ENCODE measurements around the gene INSYN2B. TPM values are rescaled to one million over a fixed set of nuclear protein-coding genes. Genes with fewer than 3 reads are reported as not detected.
A peak's percentile ranks its signal among the peaks of the same experiment; 100 is the strongest.

Gene INSYN2B
- total and polyA plus RNA-seq, 4 donors, result 0.10 to 0.63 (median 0.12) TPM; not detected in 1

DNA sequence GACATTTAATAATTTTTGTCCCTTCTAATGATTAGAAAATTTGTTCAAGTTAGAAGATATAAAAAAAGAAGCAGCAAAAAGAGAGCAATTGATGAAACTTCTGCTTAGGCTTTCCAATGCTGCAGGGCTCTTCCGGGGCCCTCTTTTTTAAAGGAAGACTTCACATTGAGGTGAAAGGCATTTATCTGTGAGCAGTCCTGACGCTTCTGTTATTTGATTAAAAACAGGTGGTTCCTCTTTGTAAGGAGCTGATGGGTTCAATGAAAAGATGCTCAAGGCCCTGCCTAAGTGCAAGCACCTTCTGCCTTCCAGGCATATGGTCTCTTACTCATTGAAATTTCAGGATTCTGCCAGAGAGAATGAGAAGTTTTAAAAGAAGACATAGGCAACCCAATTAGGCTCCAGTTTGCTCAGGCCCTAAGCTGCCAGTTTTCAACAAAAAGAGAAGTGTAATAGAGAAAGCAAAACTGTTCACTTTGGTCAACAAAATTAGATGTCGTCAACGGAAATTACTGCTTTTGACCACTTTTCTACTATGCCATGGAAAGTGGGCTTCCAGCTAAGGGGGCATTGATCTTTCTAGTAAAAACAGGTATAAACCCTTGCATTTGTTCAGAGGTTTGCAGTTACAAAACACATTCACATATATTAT is 100.2 kb downstream of the INSYN2B start:
- DNase-seq (no peak), ATAC-seq (ENCODE audit: insufficient read depth, low FRiP score) (no peak)
- H3K4me1 ChIP-seq (ENCODE audit: control insufficient read depth in 5 of 5, insufficient read depth in 5 of 5, low read length in 5 of 5), result peaks cover 0 to 2% (median 0%) of the 10 kb centered on the region in 5 donors
- peaks cover 0 to 2% (median 0%) of the 10 kb centered on the region in 4 donors for H3K9me3 ChIP-seq (ENCODE audit: control insufficient read depth in 4 of 4, insufficient read depth in 3 of 4, low read length in 3 of 4)
- no peak overlapping the region for H3K9ac ChIP-seq (ENCODE audit: insufficient read depth in 1 of 2, low read length in 2 of 2)
- no peak overlapping the region for H3K27ac ChIP-seq (ENCODE audit: low read depth in 1 of 2, low read length in 1 of 2)
- 35 to 61% methylated on average over 4 of the region's 4 CpGs for WGBS, 2 donors
- H3K36me3 ChIP-seq (ENCODE audit: control insufficient read depth in 4 of 4, insufficient read depth in 4 of 4, low read length in 4 of 4), result no peaks in the 10 kb centered on the region
- no peaks in the 10 kb centered on the region for H3K27me3 ChIP-seq (ENCODE audit: control insufficient read depth in 3 of 3, insufficient read depth in 3 of 3, low read length in 2 of 3)
- no peak overlapping the region for H3K4me3 ChIP-seq
- TF ChIP-seq, protein P1, sequence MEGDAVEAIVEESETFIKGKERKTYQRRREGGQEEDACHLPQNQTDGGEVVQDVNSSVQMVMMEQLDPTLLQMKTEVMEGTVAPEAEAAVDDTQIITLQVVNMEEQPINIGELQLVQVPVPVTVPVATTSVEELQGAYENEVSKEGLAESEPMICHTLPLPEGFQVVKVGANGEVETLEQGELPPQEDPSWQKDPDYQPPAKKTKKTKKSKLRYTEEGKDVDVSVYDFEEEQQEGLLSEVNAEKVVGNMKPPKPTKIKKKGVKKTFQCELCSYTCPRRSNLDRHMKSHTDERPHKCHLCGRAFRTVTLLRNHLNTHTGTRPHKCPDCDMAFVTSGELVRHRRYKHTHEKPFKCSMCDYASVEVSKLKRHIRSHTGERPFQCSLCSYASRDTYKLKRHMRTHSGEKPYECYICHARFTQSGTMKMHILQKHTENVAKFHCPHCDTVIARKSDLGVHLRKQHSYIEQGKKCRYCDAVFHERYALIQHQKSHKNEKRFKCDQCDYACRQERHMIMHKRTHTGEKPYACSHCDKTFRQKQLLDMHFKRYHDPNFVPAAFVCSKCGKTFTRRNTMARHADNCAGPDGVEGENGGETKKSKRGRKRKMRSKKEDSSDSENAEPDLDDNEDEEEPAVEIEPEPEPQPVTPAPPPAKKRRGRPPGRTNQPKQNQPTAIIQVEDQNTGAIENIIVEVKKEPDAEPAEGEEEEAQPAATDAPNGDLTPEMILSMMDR (IDR thresholded peaks at IDR 0.05; ENCODE audit: control extremely low read depth, extremely low read depth), result no peak

DNA sequence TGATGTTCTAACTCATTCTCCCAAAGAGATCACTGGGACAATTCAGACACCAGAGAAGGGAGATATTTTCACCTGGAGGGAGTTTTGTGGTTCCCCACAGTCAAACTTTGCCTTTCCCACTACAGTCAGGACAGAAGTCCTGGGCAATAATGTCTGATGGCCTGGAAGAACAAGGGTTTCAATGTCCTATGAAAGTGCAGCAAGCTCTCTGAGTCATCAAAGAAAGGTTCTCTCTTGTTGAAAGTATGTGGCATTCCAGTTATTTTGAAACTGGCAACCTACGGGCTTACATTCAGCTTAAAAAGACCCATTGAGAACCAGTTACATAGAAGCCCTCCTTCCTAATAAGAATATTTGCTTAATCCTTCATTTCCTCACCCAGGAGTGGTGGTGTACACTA is 103.9 kb downstream of the INSYN2B start:
- TF ChIP-seq, protein P1 (IDR thresholded peaks at IDR 0.05; ENCODE audit: control extremely low read depth, extremely low read depth), result no peak
- Histone ChIP-seq H3K9me3 (ENCODE audit: control insufficient read depth in 4 of 4, insufficient read depth in 3 of 4, low read length in 3 of 4) (no peaks in the 10 kb centered on the region), H3K4me3 (no peak overlapping the region), H3K9ac (ENCODE audit: insufficient read depth in 1 of 2, low read length in 2 of 2) (no peak overlapping the region), H3K27me3 (ENCODE audit: control insufficient read depth in 3 of 3, insufficient read depth in 3 of 3, low read length in 2 of 3) (no peaks in the 10 kb centered on the region), H3K4me1 (ENCODE audit: control insufficient read depth in 5 of 5, insufficient read depth in 5 of 5, low read length in 5 of 5) (peaks cover 0 to 7% (median 3%) of the 10 kb centered on the region in 5 donors), H3K36me3 (ENCODE audit: control insufficient read depth in 4 of 4, insufficient read depth in 4 of 4, low read length in 4 of 4) (no peaks in the 10 kb centered on the region), H3K27ac (ENCODE audit: low read depth in 1 of 2, low read length in 1 of 2) (no peak overlapping the region)
- DNase-seq (no peak), ATAC-seq (ENCODE audit: insufficient read depth, low FRiP score) (no peak)
- WGBS, 2 donors, result 26 to 46% methylated on average over 1 of the region's 1 CpG

DNA sequence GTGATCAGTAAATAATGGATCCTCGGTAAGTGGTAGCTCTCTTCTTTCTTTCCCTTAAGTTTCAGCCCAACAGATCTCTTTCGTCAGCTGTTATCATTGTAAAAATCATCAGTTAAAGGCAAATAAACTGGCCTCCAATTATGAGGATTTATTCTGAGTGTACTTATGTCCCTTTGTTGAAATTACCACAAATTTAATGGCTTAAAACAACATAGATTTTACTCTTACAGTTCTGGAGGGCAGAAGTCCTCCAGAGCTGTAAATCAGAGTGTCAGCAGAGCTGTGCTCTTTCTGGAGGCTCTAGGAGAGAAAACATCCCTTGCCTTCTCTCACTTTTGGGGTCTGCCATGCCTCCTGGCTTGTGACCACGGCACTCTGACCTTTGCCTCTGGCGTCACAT is 104.6 kb downstream of the INSYN2B start:
- H3K27ac ChIP-seq (ENCODE audit: low read depth in 1 of 2, low read length in 1 of 2), result peak overlapping the region in 1 of 2 donors; percentile 32
- TF ChIP-seq, protein P1 (IDR thresholded peaks at IDR 0.05; ENCODE audit: control extremely low read depth, extremely low read depth), result no peak
- ATAC-seq (ENCODE audit: insufficient read depth, low FRiP score) (no peak), DNase-seq (no peak)
- no peak overlapping the region for H3K9ac ChIP-seq (ENCODE audit: insufficient read depth in 1 of 2, low read length in 2 of 2)
- no peaks in the 10 kb centered on the region for H3K27me3 ChIP-seq (ENCODE audit: control insufficient read depth in 3 of 3, insufficient read depth in 3 of 3, low read length in 2 of 3)
- no peaks in the 10 kb centered on the region for H3K9me3 ChIP-seq (ENCODE audit: control insufficient read depth in 4 of 4, insufficient read depth in 3 of 4, low read length in 3 of 4)
- H3K36me3 ChIP-seq (ENCODE audit: control insufficient read depth in 4 of 4, insufficient read depth in 4 of 4, low read length in 4 of 4), result no peaks in the 10 kb centered on the region
- H3K4me1 ChIP-seq (ENCODE audit: control insufficient read depth in 5 of 5, insufficient read depth in 5 of 5, low read length in 5 of 5), result peaks cover 0 to 7% (median 3%) of the 10 kb centered on the region in 5 donors
- no peak overlapping the region for H3K4me3 ChIP-seq
- WGBS, 2 donors, result 53 to 58% methylated on average over 4 of the region's 4 CpGs
